Gastrocnemius medialis (tissue), 4 donors: Measurements from ENCODE around the gene GPR84. TPM values are rescaled to one million over a fixed set of nuclear protein-coding genes. Genes with fewer than 3 reads are reported as not detected.
A peak's percentile ranks its signal among the peaks of the same experiment; 100 is the strongest.

ENCODE experiments used
- ATAC-seq, 2 donors: fragments of 150-250 bp; one replicate each; pipeline ENCODE4 v1.9.1; 2016
- DNase-seq, 2 donors: peaks; one replicate each; pipeline ENCODE4 v3.0.0-alpha.2; 2019
- H3K27ac ChIP-seq, 4 donors: fragments of 200-600 bp; sonication (generic); 1 replicate in 1 of 4; 2 replicates in 3 of 4; pipeline ENCODE4 v1.5.1; 2016 to 2018; ENCODE audit warnings: mild to moderate bottlenecking in 2 of 4, moderate library complexity in 1 of 4
- H3K27me3 ChIP-seq, 3 donors: fragments of 200-600 bp; sonication (generic) in 2 of 3; 1 replicate in 1 of 3; 2 replicates in 2 of 3; pipeline versions ENCODE4 v1.5.1 to v1.6.0; 2016 to 2019; ENCODE audit warnings: mild to moderate bottlenecking in 1 of 3, moderate library complexity in 1 of 3
- H3K36me3 ChIP-seq, 2 donors: fragments of 200-600 bp; sonication (generic) in 1 of 2; one replicate each; pipeline ENCODE4 v1.5.1; 2017 to 2018
- H3K4me1 ChIP-seq, 2 donors: fragments of 200-600 bp; sonication (generic) in 1 of 2; one replicate each; pipeline ENCODE4 v1.5.1; 2016 to 2017; ENCODE audit warnings: mild to moderate bottlenecking in 2 of 2
- H3K4me3 ChIP-seq, 4 donors: fragments of 200-600 bp; sonication (generic) in 3 of 4; 1 replicate in 1 of 4; 2 replicates in 3 of 4; pipeline ENCODE4 v1.5.1; 2016 to 2019; ENCODE audit warnings: mild to moderate bottlenecking in 2 of 4
- H3K9me3 ChIP-seq, 3 donors: fragments of 200-600 bp; sonication (generic) in 2 of 3; 1 replicate in 1 of 3; 2 replicates in 2 of 3; pipeline ENCODE4 v1.5.1; 2016 to 2019
- POLR2A ChIP-seq, 2 donors: fragments of 450-650 bp; IDR thresholded peaks; one replicate each; pipeline ENCODE4 v1.6.1; 2017; ENCODE audit warnings: antibody characterized with exemption in 2 of 2, mild to moderate bottlenecking in 2 of 2, moderate library complexity in 2 of 2
- in situ Hi-C, 4 donors: fragments of 200-750 bp; cut with MboI; loops; one replicate each; pipeline versions ENCODE4 v1.15.0 to v1.8.0; 2017; ENCODE audit warnings: low sequenced_read_pairs in 4 of 4
- intact Hi-C: fragments of 100-400 bp; cut with DNase I; formaldehyde crosslinking; loops from one replicate; pipeline ENCODE4 v1.15.1; 2023; ENCODE audit warnings: low total_unique reads
- total RNA-seq, 4 donors: library from RNA; depleted of rRNA; stranded (reverse); fragments of >200 nt; gene quantifications; one replicate each; pipeline versions ENCODE4 v1.1.0 to v1.2.3, GENCODE V29; 2016
- TF ChIP-seq, protein P1 (sequence below), 5 experiments: fragments of 450-650 bp in 3 of 5; fragments of 200-600 bp in 2 of 5; sonication (generic) in 2 of 5; IDR thresholded peaks in 4 of 5; conservative IDR thresholded peaks in 1 of 5; 1 replicate in 4 of 5; 2 replicates in 1 of 5; pipeline ENCODE4 v1.5.1; 2016 to 2019; ENCODE audit warnings: antibody characterized with exemption in 5 of 5, mild to moderate bottlenecking in 3 of 5, moderate library complexity in 3 of 5

GPR84 gene
- under 1 TPM in 2 of 4 donors, not detected in 2; 0.49 to 0.51 TPM for total RNA-seq

DNA sequence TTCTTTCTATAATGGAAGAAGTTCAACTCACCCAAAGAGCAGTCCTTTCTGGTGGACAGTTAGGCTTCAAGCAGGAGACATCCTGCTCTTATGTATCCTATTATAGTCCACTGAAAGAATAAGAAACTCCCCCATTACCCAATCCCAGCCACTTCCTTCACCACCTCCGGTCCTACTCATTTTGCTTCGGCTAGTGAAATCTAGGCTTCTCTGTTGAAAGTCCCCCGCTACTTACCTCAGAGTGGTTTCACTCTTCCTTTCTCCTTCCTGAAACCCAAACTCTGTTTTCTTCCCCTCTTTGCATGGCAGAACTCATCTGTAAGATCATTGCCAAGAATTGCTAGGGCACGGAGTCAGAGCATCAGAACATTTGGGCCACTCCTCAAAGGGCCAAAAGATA is at the start of gene GPR84:
Gene GPR84, minus strand, starts transcription at position 74 of the 400 bp plus-strand sequence. CDS start 635 bp downstream, outside the sequence.
- TF ChIP-seq, protein P1, sequence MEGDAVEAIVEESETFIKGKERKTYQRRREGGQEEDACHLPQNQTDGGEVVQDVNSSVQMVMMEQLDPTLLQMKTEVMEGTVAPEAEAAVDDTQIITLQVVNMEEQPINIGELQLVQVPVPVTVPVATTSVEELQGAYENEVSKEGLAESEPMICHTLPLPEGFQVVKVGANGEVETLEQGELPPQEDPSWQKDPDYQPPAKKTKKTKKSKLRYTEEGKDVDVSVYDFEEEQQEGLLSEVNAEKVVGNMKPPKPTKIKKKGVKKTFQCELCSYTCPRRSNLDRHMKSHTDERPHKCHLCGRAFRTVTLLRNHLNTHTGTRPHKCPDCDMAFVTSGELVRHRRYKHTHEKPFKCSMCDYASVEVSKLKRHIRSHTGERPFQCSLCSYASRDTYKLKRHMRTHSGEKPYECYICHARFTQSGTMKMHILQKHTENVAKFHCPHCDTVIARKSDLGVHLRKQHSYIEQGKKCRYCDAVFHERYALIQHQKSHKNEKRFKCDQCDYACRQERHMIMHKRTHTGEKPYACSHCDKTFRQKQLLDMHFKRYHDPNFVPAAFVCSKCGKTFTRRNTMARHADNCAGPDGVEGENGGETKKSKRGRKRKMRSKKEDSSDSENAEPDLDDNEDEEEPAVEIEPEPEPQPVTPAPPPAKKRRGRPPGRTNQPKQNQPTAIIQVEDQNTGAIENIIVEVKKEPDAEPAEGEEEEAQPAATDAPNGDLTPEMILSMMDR (IDR thresholded peaks at IDR 0.05 in 4 of 5, conservative IDR thresholded peaks at IDR 0.05 in 1 of 5): no peak
- TF ChIP-seq POLR2A (IDR thresholded peaks at IDR 0.05): no peak
- H3K27ac ChIP-seq: no peak within 1 kb of the TSS
- peaks cover 8 to 17% of the 10 kb centered on the region in 2 donors for H3K4me1 ChIP-seq
- no peaks in the 10 kb centered on the region for H3K36me3 ChIP-seq
- H3K4me3 ChIP-seq: no peak within 1 kb of the TSS
- ATAC-seq (no peak), DNase-seq (no peak)
- in situ Hi-C loops: loop anchor here (5.0 to 25.0 kb wide), 4 partner anchors 140 to 377 kb away; partner anchors contain the start of genes HOXC10 (in 2 of the 4), HOXC8 (in 2 of the 4) and HOXC9 (in 2 of the 4)
- no peaks in the 10 kb centered on the region for H3K27me3 ChIP-seq
- intact Hi-C loops: loop anchor here (5.0 kb wide), 1 partner anchor 37 kb away; the partner anchor contains the start of gene COPZ1
- H3K9me3 ChIP-seq: no peaks in the 10 kb centered on the region

DNA sequence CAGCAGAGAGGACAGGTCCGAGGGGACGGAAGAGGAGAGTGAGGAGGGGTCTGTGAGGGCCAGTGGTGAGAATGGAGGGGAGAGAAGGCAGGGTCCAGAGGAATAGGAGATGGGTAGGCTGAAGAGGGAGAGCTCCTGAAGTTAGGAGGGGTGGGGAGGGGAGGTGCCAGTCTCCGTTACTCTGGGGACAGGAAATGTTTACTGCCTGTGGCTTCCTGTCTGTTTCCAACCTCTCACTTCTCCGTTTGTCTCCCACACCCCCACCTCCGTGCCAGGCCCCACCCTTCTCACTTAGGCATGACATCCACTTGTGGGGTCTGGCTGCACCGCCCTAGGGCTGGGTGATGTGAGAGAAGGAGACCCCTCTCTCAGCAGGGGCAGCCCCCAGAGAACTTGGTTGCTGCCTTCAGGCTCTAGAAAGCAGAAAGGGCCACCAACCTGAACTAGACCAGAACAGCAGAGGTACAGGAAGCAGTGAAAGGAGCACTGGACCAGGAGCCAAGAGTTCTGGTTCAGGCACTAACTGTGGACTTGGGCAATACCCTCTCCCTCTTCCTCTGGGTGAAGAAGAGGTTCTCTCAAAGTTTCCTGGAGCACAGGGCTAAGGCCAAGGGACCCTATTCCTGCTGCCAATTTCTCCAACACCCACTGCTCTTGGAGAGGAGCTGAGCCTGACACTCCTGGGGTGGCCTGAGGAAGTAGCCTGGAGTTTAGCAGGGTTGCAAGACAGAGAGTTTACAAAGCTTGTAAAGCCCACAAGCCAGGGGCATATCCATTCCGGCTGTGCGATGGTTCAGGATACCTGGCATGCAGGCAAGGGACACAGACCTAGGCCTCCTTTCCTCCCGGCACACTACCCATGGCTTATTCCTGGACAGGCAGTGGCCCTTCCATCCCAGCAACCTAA is 49.3 kb upstream of the GPR84 start:
- ATAC-seq (no peak), DNase-seq (peak in 1 of 2 donors; percentile 48)
- TF ChIP-seq, protein P1 (IDR thresholded peaks at IDR 0.05 in 4 of 5, conservative IDR thresholded peaks at IDR 0.05 in 1 of 5): no peak
- TF ChIP-seq POLR2A (IDR thresholded peaks at IDR 0.05): no peak
- in situ Hi-C loops: no loop called here
- H3K36me3 ChIP-seq: peaks cover 0 to 5% of the 10 kb centered on the region in 2 donors
- peaks cover 43 to 47% of the 10 kb centered on the region in 2 donors for H3K4me1 ChIP-seq
- H3K9me3 ChIP-seq: no peaks in the 10 kb centered on the region
- intact Hi-C loops: no loop called here
- no peaks in the 10 kb centered on the region for H3K27me3 ChIP-seq
- H3K4me3 ChIP-seq: peak overlapping the region; percentile 12 to 35 (median 19)
- H3K27ac ChIP-seq: peak overlapping the region; percentile 78 to 97 (median 88)

DNA sequence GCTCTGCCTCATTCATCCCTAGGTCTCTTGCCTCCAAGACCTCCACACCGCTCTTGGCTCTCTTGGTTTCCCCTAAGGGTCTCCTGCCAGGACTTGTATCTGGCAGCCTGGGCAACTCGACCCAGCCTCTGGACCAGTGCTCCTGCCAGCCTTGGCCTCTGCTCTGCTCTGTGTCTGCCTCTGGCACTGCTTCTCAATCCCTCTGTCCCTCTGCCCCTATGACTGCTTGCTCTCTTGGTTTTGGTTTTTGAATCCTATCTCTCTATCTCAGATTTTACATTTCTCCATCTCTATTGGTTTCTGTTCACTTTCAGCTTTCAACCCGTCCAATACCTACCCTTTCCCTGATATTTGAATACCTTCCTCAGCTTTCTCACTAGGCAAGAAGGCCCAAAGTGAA is 48.5 kb upstream of the GPR84 start:
- peaks cover 43 to 45% of the 10 kb centered on the region in 2 donors for H3K4me1 ChIP-seq
- TF ChIP-seq POLR2A (IDR thresholded peaks at IDR 0.05): no peak
- TF ChIP-seq, protein P1 (IDR thresholded peaks at IDR 0.05 in 4 of 5, conservative IDR thresholded peaks at IDR 0.05 in 1 of 5): no peak
- H3K9me3 ChIP-seq: no peaks in the 10 kb centered on the region
- intact Hi-C loops (no loop called here), in situ Hi-C loops (no loop called here)
- peak in 1 of 2 donors; percentile 44 for ATAC-seq
- DNase-seq: no peak
- H3K27ac ChIP-seq: peak overlapping the region; percentile 78 to 97 (median 88)
- H3K4me3 ChIP-seq: peak overlapping the region in 3 of 4 donors; percentile 13 to 35 (median 25)
- H3K27me3 ChIP-seq: no peaks in the 10 kb centered on the region
- peaks cover 0 to 12% of the 10 kb centered on the region in 2 donors for H3K36me3 ChIP-seq

- H3K36me3 ChIP-seq: peaks cover 0 to 16% of the 10 kb centered on the region in 2 donors
- H3K4me1 ChIP-seq: peaks cover 41 to 43% of the 10 kb centered on the region in 2 donors
- intact Hi-C loops (no loop called here), in situ Hi-C loops (no loop called here)
- peak overlapping the region; percentile 78 to 97 (median 88) for H3K27ac ChIP-seq
- H3K4me3 ChIP-seq: peak overlapping the region in 2 of 4 donors; percentile 13 to 35
- TF ChIP-seq, protein P1 (IDR thresholded peaks at IDR 0.05 in 4 of 5, conservative IDR thresholded peaks at IDR 0.05 in 1 of 5): no peak
- no peak for TF ChIP-seq POLR2A (IDR thresholded peaks at IDR 0.05)
- ATAC-seq (peak in 1 of 2 donors; percentile 19), DNase-seq (no peak)
- H3K27me3 ChIP-seq: no peaks in the 10 kb centered on the region
- no peaks in the 10 kb centered on the region for H3K9me3 ChIP-seq
Observed at GRCh38 chr12:54412348-54412747, 48.1 kb upstream of the GPR84 start.
